Measurements from ENCODE around the gene CDKL5.

GRCh38 chrX:18548996-18549395 lies 123.6 kb downstream of the CDKL5 start:
- TF ChIP-seq CTBP1 (IDR thresholded peaks at IDR 0.05; ENCODE audit: borderline replicate concordance) (no peak), NFRKB (IDR thresholded peaks at IDR 0.05) (no peak), TARDBP (IDR thresholded peaks at IDR 0.05) (no peak), SUZ12 (IDR thresholded peaks at IDR 0.05) (no peak), ARNT (IDR thresholded peaks at IDR 0.05) (no peak), BHLHE40 (IDR thresholded peaks at IDR 0.05; ENCODE audit: borderline replicate concordance) (no peak), ELF4 (IDR thresholded peaks at IDR 0.05) (no peak), SP1 (IDR thresholded peaks at IDR 0.05) (no peak), FOXA1 (IDR thresholded peaks at IDR 0.05) (no peak), L3MBTL2 (conservative IDR thresholded peaks at IDR 0.05) (no peak), PKNOX1 (IDR thresholded peaks at IDR 0.05) (no peak), HDGF (IDR thresholded peaks at IDR 0.05; ENCODE audit: borderline replicate concordance) (no peak)
